H4 (cell line): ENCODE measurements around the gene TCHP. TPM values are rescaled to one million over a fixed set of nuclear protein-coding genes. Genes with fewer than 3 reads are reported as not detected.

ENCODE experiments used
- DNase-seq: peaks from one replicate; pipeline ENCODE4 v3.0.0-alpha.2; 2015; ENCODE audit warnings: low spot score
- total RNA-seq: library from RNA; depleted of rRNA; stranded (reverse); fragments of >200 nt; shearing (Covaris generic); gene quantifications from 2 replicates; pipeline ENCODE4 v1.2.3, GENCODE V29; 2014; rRNA removed

Gene TCHP
- total RNA-seq, 1 experiment from 2014 or later = 10.9 TPM

DNA sequence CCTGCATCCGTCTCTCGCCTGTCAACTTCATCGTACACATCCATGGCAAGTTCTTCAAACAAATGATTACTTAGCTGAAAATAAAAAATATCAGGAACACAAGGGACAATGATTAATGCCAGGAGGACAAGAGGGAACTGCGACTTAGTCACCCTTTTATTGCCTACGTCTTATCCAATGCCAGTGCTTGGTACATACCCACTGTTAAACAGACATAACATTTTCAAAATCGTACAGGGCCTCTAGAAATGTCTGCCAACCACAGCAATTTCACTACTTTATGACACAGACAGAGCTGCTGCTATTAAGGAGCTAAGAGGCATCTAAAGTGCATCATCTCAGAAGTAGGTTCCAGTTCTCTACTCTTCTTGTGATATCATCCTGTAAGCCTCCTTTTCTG is 61.5 kb downstream of the TCHP start:
- no peak for DNase-seq

- DNase-seq = no peak
Observed at GRCh38 chr12:109962398-109962797, 62.3 kb downstream of the TCHP start.

DNA sequence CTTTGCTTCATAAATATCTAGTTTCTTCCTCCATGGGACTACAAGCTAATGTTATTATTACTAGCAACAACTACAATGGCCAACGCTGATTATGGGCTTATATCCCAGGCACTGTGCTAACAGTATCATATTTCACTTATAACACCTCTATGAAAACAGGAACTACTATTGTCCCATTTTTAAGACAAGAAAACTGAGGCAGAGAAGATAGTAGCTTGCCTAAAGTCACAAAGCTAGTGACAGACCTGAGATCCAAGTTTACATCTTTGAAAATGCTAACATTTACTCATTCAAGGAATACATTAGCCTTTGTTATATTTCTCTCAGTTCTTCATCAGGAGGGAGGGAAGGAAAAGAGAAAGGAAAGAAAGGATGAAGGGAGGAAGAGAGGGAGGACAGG is 63.3 kb downstream of the TCHP start:
- DNase-seq = no peak

GRCh38 chr12:109963743-109964429 is 63.8 kb downstream of the TCHP start:
- DNase-seq = no peak

- no peak for DNase-seq
Observed at GRCh38 chr12:109966546-109966945, 66.5 kb downstream of the TCHP start.

DNA sequence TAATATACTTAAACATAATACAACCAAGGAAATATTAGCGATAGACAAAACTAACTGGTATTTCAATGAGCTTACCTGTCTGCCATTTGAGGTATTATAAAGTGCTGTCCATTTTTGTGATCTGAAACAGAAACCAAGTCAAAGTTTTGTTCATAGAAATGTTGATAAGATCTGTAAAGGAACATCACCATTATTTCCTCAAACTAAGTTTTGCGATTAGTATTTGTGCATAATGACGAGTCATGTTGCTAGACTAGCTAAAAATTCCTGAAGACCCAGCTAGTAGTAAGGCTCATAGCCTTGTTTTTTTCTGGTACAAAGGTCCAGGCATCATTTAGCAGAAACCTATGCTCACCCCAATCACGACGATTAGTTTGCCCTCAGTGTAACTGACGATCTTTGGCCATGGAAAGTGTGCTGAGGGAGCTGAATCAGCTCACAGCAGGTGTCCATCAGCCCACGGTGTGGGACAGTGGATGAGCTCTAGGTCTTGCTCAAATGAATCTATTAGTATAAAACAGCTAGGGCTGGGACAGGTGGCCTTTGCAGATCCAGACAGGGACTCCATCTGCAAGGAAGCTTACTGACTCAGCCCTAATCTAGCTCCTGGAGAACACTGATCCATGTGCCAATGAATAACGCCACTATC is 67.4 kb downstream of the TCHP start:
- DNase-seq = no peak

Other genes with a start within 250 kb of the TCHP start
- 0.68 and 1.2 TPM in 2 replicates for gene FAM222A, start 186.4 kb upstream of the TCHP start, total RNA-seq
- gene TRPV4, start 66.9 kb upstream of the TCHP start, total RNA-seq = 0.02 TPM in 1 of 2 replicates, not detected in the other
- 23.6 and 30.4 TPM in 2 replicates for gene GLTP, start 19.7 kb upstream of the TCHP start, total RNA-seq
- 13.6 and 14.7 TPM in 2 replicates for gene GIT2, start 96.1 kb downstream of the TCHP start, total RNA-seq
- gene ANKRD13A, start 99.2 kb downstream of the TCHP start, total RNA-seq = 33.0 and 38.7 TPM in 2 replicates
- gene C12orf76, start 148.2 kb downstream of the TCHP start, total RNA-seq = 14.4 and 20.7 TPM in 2 replicates
- gene IFT81, start 224.1 kb downstream of the TCHP start, total RNA-seq = 11.0 and 16.5 TPM in 2 replicates